ENCODE measurements around the gene TBX4.
"Not testable (repeated sequence)": the region's sequence is repeated elsewhere in the genome, so short reads cannot be mapped to it uniquely, and the experiment has no call there.

The TBX4 gene

GRCh38 chr17:61431594-61432311, 20.5 kb upstream of the TBX4 start:
- DNase-seq, result no peak

DNA sequence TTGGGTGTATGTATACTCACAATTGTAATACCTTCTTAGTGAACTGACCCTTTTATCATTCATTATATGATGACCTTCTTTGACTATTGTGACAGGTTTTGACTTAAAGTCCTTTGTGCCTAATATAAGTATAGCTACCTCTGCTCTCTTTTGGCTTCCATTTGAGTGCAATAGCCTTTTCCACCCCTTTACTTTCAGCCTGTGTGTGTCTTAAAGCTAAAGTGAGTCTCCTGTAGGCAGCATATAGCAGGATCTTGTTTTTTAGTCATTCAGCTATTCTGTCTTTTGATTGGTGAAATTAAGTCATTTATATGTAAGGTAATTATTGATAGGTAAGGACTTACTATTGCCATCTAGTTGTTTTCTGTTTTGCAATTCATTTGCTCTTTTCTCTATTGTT, 15.9 kb upstream of the TBX4 start:
- no peak for DNase-seq

GRCh38 chr17:61436995-61437704, 15.1 kb upstream of the TBX4 start:
- DNase-seq, result no peak

DNA sequence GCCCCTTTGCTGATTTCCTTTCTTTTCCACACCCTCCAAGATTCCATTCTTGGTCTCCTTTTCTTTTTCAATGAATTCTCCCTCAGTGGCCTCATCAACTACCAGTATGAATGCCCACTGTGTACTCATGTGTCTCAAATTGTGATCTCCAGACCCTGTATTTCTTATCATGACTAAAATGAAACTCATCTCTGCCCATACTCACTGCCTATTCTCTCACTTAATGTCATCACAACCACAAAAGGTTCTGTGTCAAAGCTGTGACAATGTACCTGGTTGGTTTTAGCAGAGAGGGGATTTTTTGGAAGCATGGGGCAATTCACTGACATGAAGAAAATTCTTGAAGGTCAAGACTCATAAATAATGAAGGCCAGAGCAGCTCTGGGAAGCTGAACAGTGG, 11.5 kb upstream of the TBX4 start:
- no peak for DNase-seq

DNA sequence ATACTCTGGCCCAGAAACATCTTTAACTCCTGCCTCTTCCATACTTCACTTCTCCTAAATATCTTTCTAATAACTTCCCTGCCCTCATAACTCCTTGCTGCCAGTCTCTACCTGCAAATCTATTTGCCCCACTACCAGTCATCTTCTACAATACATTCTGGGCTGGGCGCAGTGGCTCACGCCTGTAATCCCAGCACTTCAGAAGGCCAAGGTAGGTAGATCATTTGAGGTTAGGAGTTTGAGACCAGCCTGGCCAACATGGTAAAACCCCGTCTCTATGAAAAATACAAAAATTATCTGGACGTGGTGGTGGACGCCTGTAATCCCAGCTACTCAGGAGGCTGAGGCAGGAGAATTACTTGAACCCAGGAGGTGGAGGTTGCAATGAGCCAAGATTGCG, 10.7 kb upstream of the TBX4 start:
- not testable (repeated sequence) for DNase-seq

GRCh38 chr17:61442136-61442775, 10.0 kb upstream of the TBX4 start:
- no peak for DNase-seq

- DNase-seq, result no peak
Observed at GRCh38 chr17:61442878-61443474, 9.2 kb upstream of the TBX4 start.

- no peak for DNase-seq
Observed at GRCh38 chr17:61443475-61443882, 8.7 kb upstream of the TBX4 start.

GRCh38 chr17:61444075-61444474, 8.1 kb upstream of the TBX4 start:
- no peak for DNase-seq

- DNase-seq, result no peak
Observed at GRCh38 chr17:61444831-61445230, 7.4 kb upstream of the TBX4 start.

GRCh38 chr17:61447358-61447757, 4.9 kb upstream of the TBX4 start:
- no peak for DNase-seq

DNA sequence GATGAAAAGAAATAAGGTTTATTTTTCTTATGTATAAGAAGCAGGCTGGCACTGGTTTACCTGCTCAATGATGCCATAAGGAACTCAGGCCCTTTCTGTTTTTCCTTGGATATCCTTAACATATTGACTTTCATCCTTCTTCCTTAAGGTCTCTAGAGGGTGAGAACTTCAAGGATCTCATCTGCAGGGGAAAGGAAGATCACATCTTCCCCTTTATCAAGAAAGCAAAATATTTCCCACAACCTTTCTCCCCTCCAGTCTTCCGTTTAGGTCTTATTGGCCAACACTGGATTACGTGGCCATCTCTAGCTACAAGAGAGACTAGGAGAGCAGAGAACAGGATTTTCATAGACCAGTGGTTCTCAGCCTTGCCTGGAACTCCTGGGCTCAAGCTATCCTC, 4.2 kb upstream of the TBX4 start:
- DNase-seq, result no peak

DNA sequence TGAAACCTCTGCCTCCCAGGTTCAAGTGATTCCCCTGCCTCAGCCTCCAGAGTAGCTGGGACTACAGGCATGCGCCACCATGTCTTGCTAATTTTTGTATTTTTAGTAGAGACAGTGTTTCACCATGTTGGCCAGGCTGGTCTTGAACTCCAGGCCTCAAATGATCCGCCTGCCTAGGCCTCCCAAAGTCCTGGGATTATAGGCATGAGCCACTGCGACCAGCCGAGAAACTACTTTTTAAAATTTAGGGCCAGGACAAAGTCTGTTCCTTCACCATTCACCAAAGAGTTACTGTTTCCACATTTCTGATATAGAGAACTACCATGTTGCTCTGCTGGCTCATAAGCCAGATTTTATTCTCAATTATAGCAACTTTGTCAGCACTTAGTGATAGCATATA, 3.1 kb upstream of the TBX4 start:
- DNase-seq, result not testable (repeated sequence)

GRCh38 chr17:61449707-61450640, 2.2 kb upstream of the TBX4 start:
- no peak for DNase-seq

- DNase-seq, result no peak
Observed at GRCh38 chr17:61450641-61451537, 1.3 kb upstream of the TBX4 start.

DNA sequence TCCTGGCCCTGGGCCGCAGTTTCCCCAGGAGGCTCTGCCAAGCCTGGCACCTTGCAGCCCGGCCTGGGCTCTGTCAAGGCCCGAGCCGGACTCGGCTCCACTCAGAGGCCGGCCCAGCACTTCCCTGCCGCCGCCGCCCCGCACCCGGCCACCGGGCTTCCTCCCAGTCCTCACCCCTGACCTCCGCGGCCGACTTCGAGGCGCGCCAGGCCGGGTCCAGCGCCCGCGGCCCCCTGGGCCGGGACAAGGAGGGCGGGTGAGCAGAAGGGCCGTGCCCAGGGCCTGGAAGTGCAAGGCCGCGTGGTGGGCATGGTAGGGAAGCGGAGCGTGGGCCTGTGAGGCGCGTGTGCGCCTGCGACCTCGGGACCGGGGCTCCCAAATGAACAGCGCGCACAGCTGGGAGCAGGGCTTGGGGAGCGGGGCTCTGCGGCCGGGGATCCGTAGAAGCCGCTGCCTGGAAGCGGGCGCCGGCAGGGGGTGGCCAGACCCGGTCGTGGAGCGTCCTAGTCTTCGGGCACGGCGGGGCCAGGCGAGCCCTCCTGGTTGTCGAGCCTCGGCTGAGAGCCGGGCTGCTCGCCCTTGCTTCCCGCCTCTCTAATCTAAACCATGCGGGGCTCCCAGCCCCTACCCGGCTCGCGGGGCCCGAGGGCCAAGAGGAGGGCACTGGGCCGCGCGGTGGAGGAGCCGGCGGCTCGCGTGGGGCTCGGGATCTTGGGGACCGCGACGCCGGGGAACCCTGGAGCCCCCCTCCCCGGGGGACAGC, 503 bp upstream of the TBX4 start:
- DNase-seq, result no peak

DNA sequence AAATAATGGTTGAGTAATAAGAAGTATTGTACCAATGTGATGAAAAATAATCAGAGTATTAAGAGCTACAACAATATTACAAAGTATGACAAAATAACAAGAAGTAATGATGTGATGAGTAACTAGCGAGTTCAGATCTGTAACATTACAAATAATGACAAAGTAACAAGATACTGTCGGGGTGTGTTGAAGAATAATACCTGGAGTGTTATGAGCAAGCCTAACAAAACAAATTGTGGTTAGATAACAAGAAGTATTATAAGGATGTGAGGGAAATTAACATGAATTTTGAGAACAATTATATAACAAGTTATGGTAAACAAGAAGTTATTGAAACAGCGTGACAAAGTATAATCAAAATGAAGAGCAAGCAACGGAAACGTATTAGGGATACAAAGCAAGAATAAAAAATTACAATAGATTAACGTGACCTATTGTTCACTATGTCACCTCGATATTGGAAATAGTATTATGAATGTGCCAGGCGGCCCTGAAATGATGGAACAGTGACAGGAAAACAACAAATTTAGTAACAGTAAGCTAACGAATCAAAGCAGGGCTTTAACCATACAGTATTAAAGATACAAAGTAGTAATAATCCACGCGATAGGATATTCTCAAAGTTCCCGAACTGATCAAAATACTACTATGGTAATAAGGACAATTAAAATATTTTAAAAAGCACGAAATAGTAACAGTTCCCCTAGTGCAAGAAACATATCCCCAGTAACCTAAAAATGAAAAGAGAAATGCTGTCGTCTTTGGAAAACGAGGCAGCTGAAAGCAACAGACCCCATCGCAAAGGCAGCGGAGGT, 1.6 kb downstream of the TBX4 start:
- DNase-seq, result no peak

DNA sequence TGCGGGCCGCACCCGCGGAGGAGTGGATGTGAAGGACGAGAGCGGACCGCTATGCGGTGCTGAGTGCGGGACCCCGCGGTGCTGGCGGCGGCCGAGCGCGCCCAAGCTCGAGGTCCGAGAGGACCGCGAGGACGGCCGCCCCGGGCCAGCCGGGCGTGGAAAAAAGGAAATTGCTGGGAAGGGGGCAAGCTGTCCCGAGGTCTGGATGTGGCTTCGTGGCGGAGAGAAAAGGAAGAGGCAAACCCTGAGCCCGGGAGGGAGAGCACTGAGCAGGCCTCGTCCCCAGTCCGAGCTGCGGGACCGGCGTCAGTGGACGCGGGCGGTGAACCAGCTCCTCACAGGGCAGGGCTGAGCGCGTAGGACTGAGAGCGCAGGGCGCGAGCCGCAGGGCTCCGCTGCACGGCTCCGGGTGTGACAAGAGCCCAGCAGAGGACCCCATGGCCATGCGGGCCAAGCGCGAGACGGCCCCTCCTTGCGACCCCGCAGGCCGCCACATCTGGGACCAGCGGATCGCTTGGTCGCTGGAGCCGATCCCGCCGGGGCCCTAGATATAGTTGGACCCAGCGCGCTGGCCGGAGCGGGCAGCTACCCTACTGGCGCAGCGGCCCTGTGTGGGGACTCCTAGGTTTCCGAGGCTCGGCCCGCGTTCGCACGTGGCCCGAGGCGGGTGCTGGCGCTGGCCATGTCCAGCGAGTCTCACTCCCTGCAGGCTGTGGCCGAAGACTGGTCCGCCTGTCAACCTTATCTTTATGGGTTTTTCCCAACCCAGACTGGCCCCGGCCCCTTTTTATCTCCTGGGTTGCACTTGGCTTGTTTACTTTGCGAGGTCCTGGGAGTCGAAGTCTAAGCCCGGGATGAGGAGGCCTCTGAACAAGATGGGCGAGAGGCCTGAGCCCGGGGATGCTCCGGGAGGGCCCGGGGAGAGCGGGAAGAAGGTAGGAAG, 2.4 kb downstream of the TBX4 start:
- DNase-seq, result no peak
